ENCODE data around the gene ATP5PO.
A peak's percentile ranks its signal among the peaks of the same experiment; 100 is the strongest.

The ATP5PO gene

DNA sequence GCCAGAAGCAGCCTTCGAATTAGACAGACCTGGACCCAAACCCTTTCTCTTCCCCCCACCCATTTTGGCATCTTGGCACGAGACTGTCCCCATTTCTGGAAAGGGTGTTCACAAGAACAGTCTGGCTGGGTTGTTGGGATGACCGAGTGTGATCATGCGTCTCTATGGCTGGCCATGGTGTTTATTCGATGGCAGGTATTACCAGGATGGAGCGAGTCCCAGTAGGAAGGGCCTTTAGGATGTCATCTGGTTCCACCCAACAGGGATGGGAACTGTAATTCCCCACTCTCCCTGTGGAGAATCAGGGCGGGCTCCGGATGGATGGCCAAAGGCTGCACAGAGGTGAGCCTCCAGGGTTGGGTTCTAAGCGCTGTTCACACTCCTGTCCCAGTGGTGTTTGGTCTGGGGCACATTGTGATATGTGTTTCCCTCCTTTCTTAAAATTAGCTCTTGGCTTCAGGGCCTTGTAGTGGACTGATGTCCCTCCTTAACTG is 33.4 kb upstream of the ATP5PO start:
- Histone ChIP-seq H3K4me3 (ENCODE audit: low read length) (no peak overlapping the region), H3K4me1 (ENCODE audit: control insufficient read depth, insufficient read depth, low read length) (peaks cover 22% of the 10 kb centered on the region), H3K27me3 (ENCODE audit: control insufficient read depth, insufficient read depth, low read length) (no peaks in the 10 kb centered on the region), H3K9ac (ENCODE audit: low read length) (no peak overlapping the region), H3K9me3 (ENCODE audit: control insufficient read depth, low read length) (no peaks in the 10 kb centered on the region), H3K36me3 (ENCODE audit: control insufficient read depth, insufficient read depth, low read length) (no peaks in the 10 kb centered on the region)

DNA sequence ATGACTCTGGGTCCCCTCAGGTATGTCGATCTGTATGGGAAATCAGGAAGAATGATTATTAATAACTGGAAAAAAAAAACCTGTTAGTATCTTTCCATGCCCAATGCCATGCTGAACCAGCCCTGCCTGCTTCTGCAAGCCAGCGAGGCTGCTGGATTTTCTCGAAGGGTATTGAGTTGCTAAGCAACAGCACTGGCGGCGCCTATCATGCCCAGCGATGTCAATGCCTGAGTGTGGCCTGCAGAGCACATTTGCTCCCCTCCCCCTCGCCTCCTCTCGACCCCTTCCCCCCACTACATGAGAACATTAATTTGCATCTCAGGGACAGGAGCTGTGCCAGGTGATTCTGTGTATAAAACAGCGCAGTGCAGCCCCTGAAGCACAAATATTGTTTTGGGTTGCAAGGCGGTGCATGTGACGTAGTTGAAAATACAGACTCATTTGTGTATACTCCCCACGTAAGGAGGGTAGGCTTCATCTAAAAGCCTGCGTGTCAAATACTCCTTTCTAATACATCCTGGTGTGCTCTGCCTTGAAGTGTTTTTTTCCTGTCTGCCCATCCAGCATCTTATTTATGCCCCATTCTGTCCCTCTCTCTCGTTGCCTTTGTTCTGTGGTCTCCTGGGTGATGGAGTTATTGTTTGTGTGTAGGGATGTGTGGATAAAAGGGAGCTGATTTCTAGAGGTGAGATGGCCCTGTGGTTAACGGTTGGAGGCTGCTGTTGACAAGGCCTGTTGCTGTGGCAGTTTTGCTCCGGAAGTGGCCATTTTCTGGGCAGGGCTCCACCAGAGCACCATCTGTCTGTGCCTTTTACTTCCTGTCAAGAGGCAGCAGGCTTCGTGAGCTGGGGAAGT is 32.7 kb upstream of the ATP5PO start:
- no peaks in the 10 kb centered on the region for H3K9me3 ChIP-seq (ENCODE audit: control insufficient read depth, low read length)
- no peaks in the 10 kb centered on the region for H3K36me3 ChIP-seq (ENCODE audit: control insufficient read depth, insufficient read depth, low read length)
- H3K9ac ChIP-seq (ENCODE audit: low read length) = peak overlapping the region; percentile 45
- peak overlapping the region; percentile 58 for H3K4me3 ChIP-seq (ENCODE audit: low read length)
- H3K4me1 ChIP-seq (ENCODE audit: control insufficient read depth, insufficient read depth, low read length) = peaks cover 22% of the 10 kb centered on the region
- no peaks in the 10 kb centered on the region for H3K27me3 ChIP-seq (ENCODE audit: control insufficient read depth, insufficient read depth, low read length)

DNA sequence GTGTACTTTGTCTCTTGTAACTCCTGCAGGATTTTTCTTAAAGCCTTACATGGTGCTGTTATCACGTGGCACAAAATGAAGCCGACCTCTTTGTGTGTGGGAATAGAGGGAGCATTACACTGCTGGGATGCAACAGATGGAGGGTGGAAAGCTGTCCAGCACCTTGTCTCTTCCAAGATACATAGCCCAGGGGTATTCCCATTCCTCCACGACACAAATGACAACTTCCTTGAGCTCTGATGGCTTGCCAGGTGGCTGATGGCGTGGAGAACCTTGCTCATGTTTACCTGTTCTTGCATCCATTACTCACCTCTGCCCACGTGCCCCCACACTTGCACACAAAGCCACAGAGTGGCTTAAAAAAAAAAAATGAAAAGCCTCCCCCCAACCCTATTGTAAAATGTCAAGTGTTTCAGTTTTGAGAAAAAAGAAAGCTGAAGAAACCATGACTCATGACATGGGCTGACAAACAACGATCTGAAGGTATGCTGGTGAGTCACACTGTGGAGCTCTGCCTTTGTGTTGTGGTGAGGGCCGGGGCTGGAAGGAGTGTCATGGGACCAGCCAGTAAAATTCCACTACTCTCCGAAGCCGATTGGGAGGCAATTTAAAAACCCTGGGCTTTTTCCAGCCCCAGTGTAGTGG is 32.0 kb upstream of the ATP5PO start:
- Histone ChIP-seq H3K9me3 (ENCODE audit: control insufficient read depth, low read length) (no peaks in the 10 kb centered on the region), H3K9ac (ENCODE audit: low read length) (peak overlapping the region; percentile 45), H3K27me3 (ENCODE audit: control insufficient read depth, insufficient read depth, low read length) (no peaks in the 10 kb centered on the region), H3K4me1 (ENCODE audit: control insufficient read depth, insufficient read depth, low read length) (peaks cover 22% of the 10 kb centered on the region), H3K4me3 (ENCODE audit: low read length) (peak overlapping the region; percentile 58), H3K36me3 (ENCODE audit: control insufficient read depth, insufficient read depth, low read length) (no peaks in the 10 kb centered on the region)

DNA sequence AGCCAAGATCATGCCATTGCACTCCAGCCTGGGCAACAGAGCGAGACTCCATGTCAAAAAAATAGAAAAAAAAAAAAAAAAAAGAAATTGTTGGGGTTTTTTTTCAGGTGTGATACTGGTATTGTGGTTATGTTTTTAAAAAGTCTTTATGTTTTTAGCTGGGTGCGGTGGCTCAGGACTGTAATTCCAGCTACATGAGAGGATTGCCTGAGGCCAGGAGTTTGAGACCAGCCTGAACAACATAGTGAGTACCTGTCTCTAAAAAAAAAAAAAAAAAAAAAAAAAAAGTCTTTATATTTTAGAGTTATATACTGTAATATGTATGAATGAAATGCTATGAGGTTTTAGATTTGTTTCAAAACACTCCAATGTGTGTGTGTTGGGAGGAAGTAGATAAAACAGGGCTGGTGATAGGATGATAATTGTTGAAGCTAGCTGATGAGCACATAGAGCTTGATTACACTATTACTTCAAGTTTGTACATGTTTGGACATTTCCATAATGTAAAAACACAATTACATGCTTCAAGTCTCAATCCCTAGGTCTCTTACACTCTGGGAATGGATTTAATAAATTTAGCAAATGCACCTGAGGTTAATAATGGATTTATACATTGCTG is 30.2 kb upstream of the ATP5PO start:
- Histone ChIP-seq H3K4me1 (ENCODE audit: control insufficient read depth, insufficient read depth, low read length) (peaks cover 22% of the 10 kb centered on the region), H3K9me3 (ENCODE audit: control insufficient read depth, low read length) (no peaks in the 10 kb centered on the region), H3K4me3 (ENCODE audit: low read length) (no peak overlapping the region), H3K27me3 (ENCODE audit: control insufficient read depth, insufficient read depth, low read length) (no peaks in the 10 kb centered on the region), H3K36me3 (ENCODE audit: control insufficient read depth, insufficient read depth, low read length) (no peaks in the 10 kb centered on the region), H3K9ac (ENCODE audit: low read length) (no peak overlapping the region)

DNA sequence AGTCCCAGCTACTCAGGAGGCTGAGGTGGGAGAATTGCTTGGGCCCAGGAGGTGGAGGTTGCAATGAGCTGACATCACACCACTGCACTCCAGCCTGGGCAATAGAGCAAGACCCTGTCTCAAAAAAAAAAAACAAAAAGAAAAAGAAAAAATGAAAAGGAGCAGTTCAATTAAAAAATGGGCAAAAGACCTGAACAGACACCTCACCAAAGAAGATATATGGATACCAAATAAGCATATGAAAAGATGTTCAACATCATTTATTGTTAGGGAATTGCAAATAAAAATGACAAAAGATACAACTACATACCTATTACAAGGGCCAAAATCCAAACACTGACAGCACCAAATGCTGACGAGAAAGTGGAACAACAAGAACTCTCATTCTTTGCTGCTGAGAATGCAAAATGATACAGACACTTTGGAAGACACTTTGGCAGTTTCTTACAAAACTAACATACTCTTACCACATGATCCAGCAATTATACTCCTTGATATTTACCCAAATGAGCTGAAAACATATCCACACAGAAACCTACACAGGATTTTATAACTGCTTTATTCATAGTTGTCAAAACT is 28.7 kb upstream of the ATP5PO start:
- no peaks in the 10 kb centered on the region for H3K27me3 ChIP-seq (ENCODE audit: control insufficient read depth, insufficient read depth, low read length)
- no peak overlapping the region for H3K4me3 ChIP-seq (ENCODE audit: low read length)
- H3K9me3 ChIP-seq (ENCODE audit: control insufficient read depth, low read length) = no peaks in the 10 kb centered on the region
- H3K36me3 ChIP-seq (ENCODE audit: control insufficient read depth, insufficient read depth, low read length) = no peaks in the 10 kb centered on the region
- H3K9ac ChIP-seq (ENCODE audit: low read length) = no peak overlapping the region
- peaks cover 22% of the 10 kb centered on the region for H3K4me1 ChIP-seq (ENCODE audit: control insufficient read depth, insufficient read depth, low read length)

DNA sequence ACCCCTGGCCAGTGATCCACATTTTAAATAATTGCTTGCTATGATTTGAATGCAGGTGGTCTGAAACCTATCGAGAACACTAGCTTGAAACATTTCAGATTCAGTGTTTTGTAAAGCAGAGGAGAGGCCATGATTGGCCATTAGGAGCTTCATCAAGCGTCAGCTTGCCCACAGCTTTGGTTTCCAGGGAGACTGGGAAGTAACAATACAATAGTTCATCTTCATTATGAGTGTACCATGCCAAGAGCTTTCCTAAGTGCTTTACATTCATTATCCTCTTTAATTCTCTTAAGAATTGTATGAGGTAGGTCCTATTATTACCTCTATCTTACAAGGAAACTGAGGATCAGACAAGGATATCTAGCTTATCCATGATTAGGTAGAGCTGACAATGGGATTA is 27.7 kb upstream of the ATP5PO start:
- peaks cover 14% of the 10 kb centered on the region for H3K4me1 ChIP-seq (ENCODE audit: control insufficient read depth, insufficient read depth, low read length)
- no peaks in the 10 kb centered on the region for H3K36me3 ChIP-seq (ENCODE audit: control insufficient read depth, insufficient read depth, low read length)
- no peak overlapping the region for H3K4me3 ChIP-seq (ENCODE audit: low read length)
- no peaks in the 10 kb centered on the region for H3K27me3 ChIP-seq (ENCODE audit: control insufficient read depth, insufficient read depth, low read length)
- H3K9ac ChIP-seq (ENCODE audit: low read length) = no peak overlapping the region
- no peaks in the 10 kb centered on the region for H3K9me3 ChIP-seq (ENCODE audit: control insufficient read depth, low read length)

DNA sequence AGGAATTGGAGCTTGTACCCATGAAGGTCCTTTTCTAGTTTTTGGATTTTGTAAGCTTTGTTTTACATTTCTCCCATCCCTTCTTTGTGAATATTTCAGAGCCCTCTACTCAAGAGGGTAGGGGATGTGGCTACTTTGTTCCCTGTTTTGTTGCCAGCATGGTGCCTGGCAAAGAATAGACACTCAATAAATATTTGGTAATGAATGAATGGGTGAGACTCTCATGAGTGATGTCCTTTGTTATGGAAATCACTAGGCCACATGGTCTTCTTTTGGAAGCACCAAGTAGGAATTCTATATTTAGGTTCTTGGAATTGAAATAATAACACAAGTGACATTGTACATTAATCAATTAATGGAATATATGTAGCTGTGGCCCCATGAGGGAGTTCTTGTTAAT is 26.8 kb upstream of the ATP5PO start:
- no peaks in the 10 kb centered on the region for H3K9me3 ChIP-seq (ENCODE audit: control insufficient read depth, low read length)
- peaks cover 5% of the 10 kb centered on the region for H3K4me1 ChIP-seq (ENCODE audit: control insufficient read depth, insufficient read depth, low read length)
- H3K36me3 ChIP-seq (ENCODE audit: control insufficient read depth, insufficient read depth, low read length) = no peaks in the 10 kb centered on the region
- H3K9ac ChIP-seq (ENCODE audit: low read length) = no peak overlapping the region
- no peak overlapping the region for H3K4me3 ChIP-seq (ENCODE audit: low read length)
- no peaks in the 10 kb centered on the region for H3K27me3 ChIP-seq (ENCODE audit: control insufficient read depth, insufficient read depth, low read length)

DNA sequence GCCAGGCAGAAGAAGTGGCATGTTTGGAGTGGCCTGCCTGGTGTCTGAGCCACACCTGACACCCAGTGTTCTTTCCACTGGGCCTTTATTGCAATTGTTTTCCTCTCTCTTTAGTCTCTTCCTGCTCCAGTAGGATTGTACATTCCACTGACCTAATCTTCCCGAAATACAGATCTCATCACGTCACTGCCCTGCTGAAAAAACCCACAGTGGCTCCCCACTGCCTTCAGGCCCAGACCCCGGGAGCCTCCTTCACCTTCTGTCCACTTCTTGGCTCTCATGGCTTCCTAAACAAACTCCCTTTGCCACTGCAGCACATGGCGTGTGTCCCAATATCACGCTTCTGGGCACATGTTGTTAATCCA is 25.3 kb upstream of the ATP5PO start:
- Histone ChIP-seq H3K27me3 (ENCODE audit: control insufficient read depth, insufficient read depth, low read length) (no peaks in the 10 kb centered on the region), H3K36me3 (ENCODE audit: control insufficient read depth, insufficient read depth, low read length) (no peaks in the 10 kb centered on the region), H3K4me1 (ENCODE audit: control insufficient read depth, insufficient read depth, low read length) (no peaks in the 10 kb centered on the region), H3K9ac (ENCODE audit: low read length) (no peak overlapping the region), H3K4me3 (ENCODE audit: low read length) (no peak overlapping the region), H3K9me3 (ENCODE audit: control insufficient read depth, low read length) (no peaks in the 10 kb centered on the region)

DNA sequence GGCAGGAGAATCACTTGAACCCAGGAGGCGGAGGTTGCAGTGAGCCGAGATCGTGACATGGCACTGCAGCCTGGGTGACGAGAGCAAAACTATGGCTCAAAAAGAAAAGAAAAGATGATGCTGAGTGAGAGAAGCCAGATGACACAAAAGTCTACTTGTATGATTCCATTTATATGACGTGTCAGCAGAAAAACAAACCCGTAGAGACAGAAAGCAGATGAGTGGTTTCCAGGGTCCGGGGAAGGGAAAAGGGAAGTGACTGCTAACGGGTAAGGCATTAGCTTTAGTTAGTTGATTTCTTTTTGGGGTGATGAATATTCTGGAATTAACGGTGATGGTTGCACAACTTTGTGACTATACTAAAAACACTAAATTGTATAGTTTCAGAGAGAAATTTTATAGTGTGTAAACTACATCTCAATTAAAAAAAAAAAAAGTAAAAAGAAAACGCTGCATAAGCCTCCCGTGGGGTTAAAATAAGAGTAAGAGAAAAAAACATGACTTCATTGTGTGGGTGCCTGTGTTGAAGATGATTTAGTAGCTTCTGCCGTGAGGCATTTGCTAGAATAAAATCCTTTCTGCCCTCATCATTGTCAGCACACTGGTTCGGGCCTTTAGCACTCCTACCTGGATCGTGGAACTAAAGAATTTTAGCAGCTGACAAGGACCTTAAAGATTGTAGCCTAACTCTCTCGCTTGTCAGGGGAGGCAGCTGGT is 24.7 kb upstream of the ATP5PO start:
- no peaks in the 10 kb centered on the region for H3K9me3 ChIP-seq (ENCODE audit: control insufficient read depth, low read length)
- no peaks in the 10 kb centered on the region for H3K36me3 ChIP-seq (ENCODE audit: control insufficient read depth, insufficient read depth, low read length)
- H3K4me3 ChIP-seq (ENCODE audit: low read length) = no peak overlapping the region
- no peaks in the 10 kb centered on the region for H3K4me1 ChIP-seq (ENCODE audit: control insufficient read depth, insufficient read depth, low read length)
- H3K27me3 ChIP-seq (ENCODE audit: control insufficient read depth, insufficient read depth, low read length) = no peaks in the 10 kb centered on the region
- no peak overlapping the region for H3K9ac ChIP-seq (ENCODE audit: low read length)

DNA sequence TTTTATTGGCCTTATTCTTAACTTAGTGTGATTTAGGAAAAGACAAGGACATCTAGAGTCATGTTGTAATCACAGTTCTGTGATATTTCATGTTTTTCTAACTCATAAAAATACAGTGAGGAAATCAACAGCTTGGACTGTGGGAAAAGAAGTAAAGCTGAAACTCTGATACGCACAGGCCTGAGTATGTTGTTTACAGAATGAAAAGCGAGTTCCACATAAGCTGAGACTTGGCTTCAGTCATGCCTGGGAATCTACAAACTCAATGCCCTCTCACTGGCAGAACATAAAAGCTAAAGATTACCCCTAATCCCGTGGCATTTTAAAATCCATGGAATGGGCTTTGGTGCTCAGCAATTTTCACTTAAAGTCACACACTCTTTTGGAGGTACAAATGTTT is 23.6 kb upstream of the ATP5PO start:
- Histone ChIP-seq H3K9me3 (ENCODE audit: control insufficient read depth, low read length) (no peaks in the 10 kb centered on the region), H3K36me3 (ENCODE audit: control insufficient read depth, insufficient read depth, low read length) (no peaks in the 10 kb centered on the region), H3K4me3 (ENCODE audit: low read length) (no peak overlapping the region), H3K27me3 (ENCODE audit: control insufficient read depth, insufficient read depth, low read length) (no peaks in the 10 kb centered on the region), H3K4me1 (ENCODE audit: control insufficient read depth, insufficient read depth, low read length) (no peaks in the 10 kb centered on the region), H3K9ac (ENCODE audit: low read length) (no peak overlapping the region)

DNA sequence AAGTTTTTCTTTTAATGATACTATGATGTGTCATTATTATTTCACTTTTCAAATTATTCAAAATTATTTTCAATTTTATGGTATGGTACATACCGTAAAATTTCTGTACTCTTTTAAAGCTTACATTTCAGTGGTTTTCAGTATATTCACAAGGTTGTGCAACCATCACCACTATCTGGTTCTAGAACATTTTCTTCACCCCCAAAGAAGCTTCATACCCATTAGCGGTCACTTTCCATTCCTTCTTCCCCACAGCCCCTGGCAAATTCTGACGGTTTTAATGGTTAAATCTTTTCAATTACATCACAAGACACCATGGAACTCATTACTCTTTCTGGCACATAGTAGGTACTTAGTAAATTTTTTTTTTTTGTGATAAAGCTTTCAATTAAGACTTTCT is 22.8 kb upstream of the ATP5PO start:
- Histone ChIP-seq H3K4me1 (ENCODE audit: control insufficient read depth, insufficient read depth, low read length) (no peaks in the 10 kb centered on the region), H3K9ac (ENCODE audit: low read length) (no peak overlapping the region), H3K9me3 (ENCODE audit: control insufficient read depth, low read length) (no peaks in the 10 kb centered on the region), H3K4me3 (ENCODE audit: low read length) (no peak overlapping the region), H3K27me3 (ENCODE audit: control insufficient read depth, insufficient read depth, low read length) (no peaks in the 10 kb centered on the region), H3K36me3 (ENCODE audit: control insufficient read depth, insufficient read depth, low read length) (no peaks in the 10 kb centered on the region)

Measured in mucosa of stomach (tissue), 1 donor.